Activated B cell treated with CpG ODN at 0.5 μM for 24 hours (primary cell): ENCODE data around the gene P2RY8. TPM values are rescaled to one million over a fixed set of nuclear protein-coding genes. Genes with fewer than 3 reads are reported as not detected.
"Not testable (repeated sequence)": the region's sequence is repeated elsewhere in the genome, so short reads cannot be mapped to it uniquely, and the experiment has no call there.

Source experiments
- ATAC-seq: fragments of 200-7000 bp; cut with Tn5 transposase; one replicate; pipeline ENCODE4 v1.10.0; 2021; ENCODE audit warnings: low read depth, mild to moderate bottlenecking, moderate library complexity
- CTCF ChIA-PET: fragments of 350-600 bp; sonication (Branson Sonifier 250); formaldehyde crosslinking; loops from one replicate; lab custom pipeline; 2021; ENCODE audit warnings: antibody characterized with exemption; lab: Charles Lee
- POLR2A ChIA-PET: fragments of 350-600 bp; sonication (Branson Sonifier 250); formaldehyde crosslinking; loops from one replicate; lab custom pipeline; 2021; ENCODE audit warnings: antibody characterized with exemption; lab: Charles Lee
- DNase-seq: peaks from one replicate; pipeline ENCODE4 v3.0.0; 2022
- H3K27ac Mint-ChIP-seq: one replicate; pipeline ENCODE4 v1.8.0; 2020; ENCODE audit warnings: mixed read lengths
- H3K27me3 Mint-ChIP-seq: one replicate; pipeline ENCODE4 v1.8.0; 2021; ENCODE audit warnings: mixed read lengths
- H3K36me3 Mint-ChIP-seq: one replicate; pipeline ENCODE4 v1.8.0; 2021; ENCODE audit warnings: low read depth, mixed read lengths
- H3K4me1 Mint-ChIP-seq: one replicate; pipeline ENCODE4 v1.8.0; 2021; ENCODE audit warnings: mixed read lengths
- H3K4me3 Mint-ChIP-seq: one replicate; pipeline ENCODE4 v1.8.0; 2020; ENCODE audit warnings: mild to moderate bottlenecking, mixed read lengths
- H3K9me3 Mint-ChIP-seq: one replicate; pipeline ENCODE4 v1.8.0; 2020; ENCODE audit warnings: mixed read lengths
- CTCF ChIP-seq: fragments of 200-600 bp; IDR thresholded peaks from one replicate; pipeline ENCODE4 v1.8.0; 2022; ENCODE audit warnings: antibody characterized with exemption, mild to moderate bottlenecking
- intact Hi-C: fragments of 100-400 bp; cut with micrococcal nuclease; formaldehyde crosslinking; loops from one replicate; pipeline ENCODE4 v1.15.1; 2024
- total RNA-seq: library from RNA; stranded (reverse); gene quantifications from 2 replicates; pipeline ENCODE4 v1.2.3, GENCODE V29; 2022

P2RY8 gene
- total RNA-seq, 1 donor from 2014 or later = 332 TPM

- H3K27ac Mint-ChIP-seq = no peak overlapping the region
- no peak overlapping the region for H3K4me3 Mint-ChIP-seq
- ChIA-PET CTCF (no interaction called here), POLR2A (no interaction called here)
- H3K4me1 Mint-ChIP-seq = peaks cover 43% of the 10 kb centered on the region
- peaks cover 4% of the 10 kb centered on the region for H3K9me3 Mint-ChIP-seq
- DNase-seq (no peak), ATAC-seq (no peak)
- H3K27me3 Mint-ChIP-seq = no peaks in the 10 kb centered on the region
- TF ChIP-seq CTCF = no peak
- intact Hi-C loops = loop anchor here (5.0 kb wide), 3 partner anchors 727 to 1072 kb away; partner anchors contain the start of genes DHRSX and ZBED1
- peaks cover 25% of the 10 kb centered on the region for H3K36me3 Mint-ChIP-seq
Measured at GRCh38 chrX:1450361-1451161, 86.4 kb downstream of the P2RY8 start.

- H3K9me3 Mint-ChIP-seq = peaks cover 4% of the 10 kb centered on the region
- intact Hi-C loops = loop anchor here (5.0 kb wide), 3 partner anchors 728 to 1073 kb away; partner anchors contain the start of genes DHRSX and ZBED1
- peaks cover 27% of the 10 kb centered on the region for H3K36me3 Mint-ChIP-seq
- no peak for TF ChIP-seq CTCF
- ATAC-seq = no peak
- ChIA-PET CTCF (no interaction called here), POLR2A (no interaction called here)
- DNase-seq = no peak
- H3K4me1 Mint-ChIP-seq = peaks cover 38% of the 10 kb centered on the region
- no peak overlapping the region for H3K27ac Mint-ChIP-seq
- no peaks in the 10 kb centered on the region for H3K27me3 Mint-ChIP-seq
- peak overlapping the region; percentile 9 for H3K4me3 Mint-ChIP-seq
Measured at GRCh38 chrX:1449823-1450149, 87.2 kb downstream of the P2RY8 start.

- Mint-ChIP-seq H3K36me3 (peaks cover 29% of the 10 kb centered on the region), H3K9me3 (peaks cover 4% of the 10 kb centered on the region), H3K4me1 (peaks cover 33% of the 10 kb centered on the region), H3K4me3 (no peak overlapping the region), H3K27ac (no peak overlapping the region), H3K27me3 (no peaks in the 10 kb centered on the region)
- intact Hi-C loops = no loop called here
- DNase-seq (peak; percentile 6), ATAC-seq (no peak)
- TF ChIP-seq CTCF = no peak
- POLR2A ChIA-PET = no interaction called here
- CTCF ChIA-PET = no interaction called here
Measured at GRCh38 chrX:1449036-1449822, 87.8 kb downstream of the P2RY8 start.

- CTCF ChIA-PET, POLR2A ChIA-PET, intact Hi-C loops, H3K4me3 Mint-ChIP-seq, ATAC-seq, H3K9me3 Mint-ChIP-seq, H3K27me3 Mint-ChIP-seq: not testable (repeated sequence)
- DNase-seq = peak; percentile 7
- peaks cover 32% of the 10 kb centered on the region for H3K36me3 Mint-ChIP-seq
- peaks cover 32% of the 10 kb centered on the region for H3K4me1 Mint-ChIP-seq
- H3K27ac Mint-ChIP-seq = peak overlapping the region; percentile 1
Measured at GRCh38 chrX:1448573-1449001, 88.4 kb downstream of the P2RY8 start.

- DNase-seq = peak; percentile 10
- H3K4me1 Mint-ChIP-seq = peaks cover 32% of the 10 kb centered on the region
- H3K27me3 Mint-ChIP-seq, H3K4me3 Mint-ChIP-seq, intact Hi-C loops, H3K9me3 Mint-ChIP-seq, POLR2A ChIA-PET, CTCF ChIA-PET, ATAC-seq: not testable (repeated sequence)
- peak overlapping the region; percentile 1 for H3K27ac Mint-ChIP-seq
- H3K36me3 Mint-ChIP-seq = peaks cover 32% of the 10 kb centered on the region
Measured at GRCh38 chrX:1447969-1448572, 88.9 kb downstream of the P2RY8 start.

GRCh38 chrX:1446984-1447968 is 89.7 kb downstream of the P2RY8 start:
- H3K9me3 Mint-ChIP-seq, H3K4me3 Mint-ChIP-seq, CTCF ChIA-PET, POLR2A ChIA-PET, H3K27me3 Mint-ChIP-seq, intact Hi-C loops: not testable (repeated sequence)
- peak overlapping the region; percentile 69 for H3K27ac Mint-ChIP-seq
- peaks cover 36% of the 10 kb centered on the region for H3K36me3 Mint-ChIP-seq
- peak; percentile 15 for DNase-seq
- peaks cover 29% of the 10 kb centered on the region for H3K4me1 Mint-ChIP-seq
- ATAC-seq = peak; percentile 78
